ENCODE results near the gene ARHGAP24. TPM values are rescaled to one million over a fixed set of nuclear protein-coding genes. Genes with fewer than 3 reads are reported as not detected.
"Not testable (repeated sequence)": the region's sequence is repeated elsewhere in the genome, so short reads cannot be mapped to it uniquely, and the experiment has no call there.

The ARHGAP24 gene
- total RNA-seq, 1 experiment from 2014 or later: 4.6 TPM

- no peak for DNase-seq (ENCODE audit: low spot score)
- in situ Hi-C loops (cut with HindIII; ENCODE audit: low sequenced_read_pairs): no loop called here
These were observed 385.3 kb downstream of the ARHGAP24 start for GRCh38 chr4:85860066-85860740.

- in situ Hi-C loops (cut with HindIII; ENCODE audit: low sequenced_read_pairs): no loop called here
- DNase-seq (ENCODE audit: low spot score): no peak
These were observed 386.3 kb downstream of the ARHGAP24 start for GRCh38 chr4:85861064-85861765.

GRCh38 chr4:85862896-85863295 lies 387.9 kb downstream of the ARHGAP24 start:
- in situ Hi-C loops (cut with HindIII; ENCODE audit: low sequenced_read_pairs): no loop called here
- DNase-seq (ENCODE audit: low spot score): no peak

GRCh38 chr4:85864259-85865205 lies 389.6 kb downstream of the ARHGAP24 start:
- no peak for DNase-seq (ENCODE audit: low spot score)
- in situ Hi-C loops (cut with HindIII; ENCODE audit: low sequenced_read_pairs): no loop called here

DNA sequence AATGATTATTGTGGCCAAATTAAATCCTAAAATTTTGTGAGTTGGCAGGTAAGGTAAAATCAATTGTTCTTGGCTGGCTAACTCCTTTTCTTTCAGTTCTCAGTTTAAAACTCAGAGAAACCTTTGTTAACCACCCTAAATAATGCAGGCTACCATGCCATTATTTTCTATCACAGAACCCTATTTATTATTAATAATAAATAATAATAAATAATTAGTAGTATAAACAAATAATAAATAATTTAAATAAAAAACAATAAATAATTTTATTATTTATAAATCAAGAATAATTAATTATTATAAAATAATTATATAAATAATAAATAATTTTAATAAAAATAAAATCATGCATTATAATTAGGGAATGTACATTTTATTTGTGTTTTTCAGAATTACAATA lies 390.3 kb downstream of the ARHGAP24 start:
- DNase-seq (ENCODE audit: low spot score): no peak
- in situ Hi-C loops (cut with HindIII; ENCODE audit: low sequenced_read_pairs): no loop called here

DNA sequence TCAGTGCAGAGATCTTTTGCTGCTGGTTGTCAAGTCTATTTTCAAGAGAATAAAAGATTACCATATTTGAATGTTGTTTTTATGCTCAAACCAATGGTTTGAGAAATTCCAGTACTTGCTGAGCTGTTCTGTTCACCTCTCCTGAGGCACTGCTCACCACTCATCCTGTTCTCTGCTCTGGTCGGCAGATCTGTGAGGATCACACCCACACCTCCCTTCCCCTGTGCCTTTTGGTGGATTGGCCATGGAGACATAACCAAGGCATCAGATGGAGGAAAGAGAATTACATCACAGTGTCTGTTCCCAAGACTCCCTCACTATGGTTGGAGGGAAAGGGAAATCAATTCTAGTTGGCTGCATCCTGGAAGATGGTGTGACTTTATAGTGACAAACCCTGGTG lies 391.6 kb downstream of the ARHGAP24 start:
- in situ Hi-C loops (cut with HindIII; ENCODE audit: low sequenced_read_pairs): no loop called here
- DNase-seq (ENCODE audit: low spot score): no peak

GRCh38 chr4:85867271-85867670 lies 392.3 kb downstream of the ARHGAP24 start:
- DNase-seq (ENCODE audit: low spot score): no peak
- in situ Hi-C loops (cut with HindIII; ENCODE audit: low sequenced_read_pairs): no loop called here

DNA sequence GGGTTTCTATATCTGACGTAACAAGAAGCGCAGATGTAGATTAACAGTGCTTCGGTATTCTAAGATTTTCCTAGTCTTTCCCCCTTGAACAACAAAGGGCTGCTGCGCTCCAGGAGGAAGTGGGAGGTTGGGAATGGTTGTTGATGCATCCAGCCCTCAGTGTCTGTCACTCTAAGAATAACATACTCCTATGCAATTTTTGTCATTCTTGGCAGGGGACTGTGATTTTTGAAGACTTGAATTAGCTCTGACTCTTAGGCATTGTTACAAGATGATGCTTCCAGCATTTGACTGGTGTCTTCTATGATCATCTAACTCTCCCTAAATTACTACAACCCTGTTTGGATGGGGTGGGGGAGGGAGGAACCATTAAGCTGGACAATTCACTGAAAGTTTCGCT lies 394.2 kb downstream of the ARHGAP24 start:
- in situ Hi-C loops (cut with HindIII; ENCODE audit: low sequenced_read_pairs): no loop called here
- DNase-seq (ENCODE audit: low spot score): no peak

DNA sequence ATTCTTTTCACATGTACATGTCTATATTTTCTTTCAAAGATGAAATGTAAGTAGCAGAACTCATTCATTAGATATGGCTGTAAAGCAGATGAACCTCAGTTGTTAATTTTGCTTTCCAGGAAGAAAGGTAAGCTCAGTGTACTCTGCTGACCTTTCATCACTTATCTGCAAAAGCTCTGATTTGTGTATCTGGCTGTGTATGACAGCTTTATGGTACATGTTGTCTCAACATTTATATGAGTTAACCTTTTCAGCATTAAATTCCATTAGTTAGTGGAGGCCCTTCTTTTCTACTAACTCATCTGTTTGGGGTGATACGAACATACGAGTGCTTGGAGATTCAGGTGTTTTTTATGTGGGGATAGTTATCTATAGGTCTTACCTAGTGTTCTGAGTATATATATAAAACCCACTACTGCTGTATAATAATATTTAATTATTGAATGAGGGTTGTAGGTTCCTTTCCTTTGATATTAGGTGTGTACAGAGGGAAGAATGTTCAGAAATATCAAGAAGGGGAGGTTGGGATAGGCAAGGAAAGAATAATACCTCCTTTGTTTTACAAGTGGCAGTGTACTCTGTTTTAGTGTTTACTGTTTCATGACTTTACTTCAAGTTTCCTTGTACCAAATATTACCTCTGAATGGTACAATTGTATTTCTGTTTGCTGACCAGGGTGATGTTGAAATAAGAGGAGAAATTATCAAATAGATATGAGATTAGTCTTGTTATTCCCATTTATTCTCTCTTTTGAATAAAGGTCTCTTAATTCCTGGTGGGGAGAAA lies 395.5 kb downstream of the ARHGAP24 start:
- DNase-seq (ENCODE audit: low spot score): no peak
- in situ Hi-C loops (cut with HindIII; ENCODE audit: low sequenced_read_pairs): no loop called here

GRCh38 chr4:85873566-85873965 lies 398.6 kb downstream of the ARHGAP24 start:
- DNase-seq (ENCODE audit: low spot score): no peak
- in situ Hi-C loops (cut with HindIII; ENCODE audit: low sequenced_read_pairs): no loop called here

DNA sequence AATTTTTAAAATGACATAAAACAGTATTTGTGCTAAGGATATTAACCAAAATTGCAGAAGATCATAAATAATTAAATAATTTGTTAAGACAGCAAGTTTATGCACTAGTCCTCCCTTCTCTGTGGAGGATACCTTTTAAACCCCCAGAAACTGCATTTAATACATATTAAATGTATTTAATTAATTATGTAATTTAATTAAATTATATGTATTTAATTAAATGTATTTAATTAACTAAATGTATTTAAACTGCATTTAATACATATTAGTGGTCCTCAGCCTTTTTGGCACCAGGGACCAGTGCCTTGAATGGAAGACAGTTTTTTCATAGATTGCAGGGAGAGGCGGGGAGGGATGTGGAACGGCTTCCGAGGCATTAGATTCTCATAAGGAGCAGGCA lies 404.6 kb downstream of the ARHGAP24 start:
- in situ Hi-C loops (cut with HindIII; ENCODE audit: low sequenced_read_pairs): no loop called here
- no peak for DNase-seq (ENCODE audit: low spot score)

- DNase-seq (ENCODE audit: low spot score): no peak
- in situ Hi-C loops (cut with HindIII; ENCODE audit: low sequenced_read_pairs): no loop called here
These were observed 408.2 kb downstream of the ARHGAP24 start for GRCh38 chr4:85883180-85883579.

GRCh38 chr4:85884251-85884650 lies 409.3 kb downstream of the ARHGAP24 start:
- no peak for DNase-seq (ENCODE audit: low spot score)
- in situ Hi-C loops (cut with HindIII; ENCODE audit: low sequenced_read_pairs): no loop called here

GRCh38 chr4:85886665-85887064 lies 411.7 kb downstream of the ARHGAP24 start:
- in situ Hi-C loops (cut with HindIII; ENCODE audit: low sequenced_read_pairs): no loop called here
- DNase-seq (ENCODE audit: low spot score): no peak

DNA sequence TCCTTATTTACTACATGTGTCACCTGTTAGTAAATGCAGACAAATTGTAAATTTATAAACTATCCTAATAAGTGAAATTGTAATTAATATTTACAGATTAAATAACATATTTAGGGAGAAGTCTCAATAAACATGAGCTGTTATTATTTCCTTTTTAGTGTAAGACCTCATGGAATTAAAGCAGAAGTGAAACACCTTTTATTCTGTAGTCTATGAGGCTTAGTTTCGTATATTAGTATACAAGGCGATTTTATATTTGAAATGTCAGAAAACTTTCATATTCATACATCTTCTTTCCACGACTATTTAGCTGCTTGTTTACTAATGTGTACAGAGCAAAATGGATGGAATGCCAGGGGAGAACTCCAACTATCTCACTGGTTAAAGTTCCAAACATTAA lies 414.4 kb downstream of the ARHGAP24 start:
- no peak for DNase-seq (ENCODE audit: low spot score)
- in situ Hi-C loops (cut with HindIII; ENCODE audit: low sequenced_read_pairs): no loop called here

GRCh38 chr4:85895755-85896154 lies 420.8 kb downstream of the ARHGAP24 start:
- DNase-seq (ENCODE audit: low spot score): no peak
- in situ Hi-C loops (cut with HindIII; ENCODE audit: low sequenced_read_pairs): no loop called here

GRCh38 chr4:85898231-85898630 lies 423.3 kb downstream of the ARHGAP24 start:
- DNase-seq (ENCODE audit: low spot score): no peak
- in situ Hi-C loops (cut with HindIII; ENCODE audit: low sequenced_read_pairs): no loop called here

GRCh38 chr4:85901500-85901899 lies 426.6 kb downstream of the ARHGAP24 start:
- in situ Hi-C loops (cut with HindIII; ENCODE audit: low sequenced_read_pairs): no loop called here
- DNase-seq (ENCODE audit: low spot score): no peak

- in situ Hi-C loops (cut with HindIII; ENCODE audit: low sequenced_read_pairs); DNase-seq (ENCODE audit: low spot score): not testable (repeated sequence)
These were observed 427.7 kb downstream of the ARHGAP24 start for GRCh38 chr4:85902647-85903046.

All from G401 (cell line).